ENCODE results near the gene PALLD. TPM values are rescaled to one million over a fixed set of nuclear protein-coding genes. Genes with fewer than 3 reads are reported as not detected.

The PALLD gene
- total RNA-seq, 1 donor from 2014 or later, result 16.4 TPM

DNA sequence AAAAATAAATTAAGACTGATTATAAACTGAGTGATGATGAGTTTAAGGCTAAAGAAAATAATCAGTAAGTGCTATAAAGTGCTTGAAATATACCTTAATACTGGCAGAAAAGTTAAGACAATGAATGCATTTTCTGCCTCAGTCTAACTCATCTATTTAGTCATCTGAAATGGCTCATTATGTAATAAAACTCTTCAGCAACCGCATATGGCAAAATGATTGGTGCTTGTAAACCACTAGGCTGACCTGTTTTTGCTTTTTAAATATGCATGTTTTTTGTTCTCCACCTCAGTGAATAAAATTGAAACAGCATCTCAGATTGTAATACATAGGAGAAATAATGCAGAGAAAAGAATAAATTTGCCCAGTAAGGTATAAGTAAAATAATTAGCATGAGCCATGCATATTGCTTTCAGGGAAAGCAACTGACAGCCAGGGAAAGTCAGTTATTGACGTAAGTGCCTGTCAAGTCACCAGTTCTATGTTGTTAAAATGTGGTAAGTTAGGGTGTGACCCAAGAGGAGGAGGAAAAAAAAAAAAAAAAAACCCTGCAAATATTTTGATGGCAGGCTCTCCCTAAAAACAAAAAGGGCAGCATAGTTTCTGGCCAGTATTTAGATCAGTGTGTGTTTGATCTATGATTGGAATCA is 167.5 kb downstream of the PALLD start:
- DNase-seq (ENCODE audit: low spot score), result no peak
- H3K4me1 Mint-ChIP-seq (ENCODE audit: unreplicated experiment), result no peaks in the 10 kb centered on the region
- no peaks in the 10 kb centered on the region for H3K27me3 Mint-ChIP-seq (ENCODE audit: unreplicated experiment)
- no peaks in the 10 kb centered on the region for H3K9me3 Mint-ChIP-seq (ENCODE audit: unreplicated experiment)
- H3K27ac Mint-ChIP-seq (ENCODE audit: unreplicated experiment), result no peak overlapping the region
- H3K36me3 Mint-ChIP-seq (ENCODE audit: low read depth, unreplicated experiment), result no peaks in the 10 kb centered on the region
- H3K4me3 Mint-ChIP-seq (ENCODE audit: unreplicated experiment), result no peak overlapping the region
- TF ChIP-seq, protein P1, sequence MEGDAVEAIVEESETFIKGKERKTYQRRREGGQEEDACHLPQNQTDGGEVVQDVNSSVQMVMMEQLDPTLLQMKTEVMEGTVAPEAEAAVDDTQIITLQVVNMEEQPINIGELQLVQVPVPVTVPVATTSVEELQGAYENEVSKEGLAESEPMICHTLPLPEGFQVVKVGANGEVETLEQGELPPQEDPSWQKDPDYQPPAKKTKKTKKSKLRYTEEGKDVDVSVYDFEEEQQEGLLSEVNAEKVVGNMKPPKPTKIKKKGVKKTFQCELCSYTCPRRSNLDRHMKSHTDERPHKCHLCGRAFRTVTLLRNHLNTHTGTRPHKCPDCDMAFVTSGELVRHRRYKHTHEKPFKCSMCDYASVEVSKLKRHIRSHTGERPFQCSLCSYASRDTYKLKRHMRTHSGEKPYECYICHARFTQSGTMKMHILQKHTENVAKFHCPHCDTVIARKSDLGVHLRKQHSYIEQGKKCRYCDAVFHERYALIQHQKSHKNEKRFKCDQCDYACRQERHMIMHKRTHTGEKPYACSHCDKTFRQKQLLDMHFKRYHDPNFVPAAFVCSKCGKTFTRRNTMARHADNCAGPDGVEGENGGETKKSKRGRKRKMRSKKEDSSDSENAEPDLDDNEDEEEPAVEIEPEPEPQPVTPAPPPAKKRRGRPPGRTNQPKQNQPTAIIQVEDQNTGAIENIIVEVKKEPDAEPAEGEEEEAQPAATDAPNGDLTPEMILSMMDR (IDR thresholded peaks at IDR 0.05; ENCODE audit: unreplicated experiment), result no peak

DNA sequence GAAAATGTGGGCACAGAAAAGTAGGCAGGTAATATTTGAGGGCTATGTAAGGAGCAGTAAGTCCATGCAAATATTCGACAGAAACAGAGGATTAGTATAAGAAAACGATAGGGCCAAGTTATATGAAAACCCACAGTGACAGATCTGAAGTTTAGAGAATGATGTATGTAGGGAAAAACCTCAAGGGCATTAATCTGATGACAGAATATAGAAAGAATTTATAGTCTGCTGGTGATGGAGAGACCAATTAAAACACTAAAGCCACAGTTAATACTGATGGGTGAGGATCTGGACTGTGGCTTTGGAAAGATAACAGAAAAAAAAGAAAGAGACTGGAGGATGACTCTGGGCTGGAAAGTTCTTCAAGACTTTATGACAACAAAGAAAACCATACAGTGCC is 169.7 kb downstream of the PALLD start:
- Mint-ChIP-seq H3K27me3 (ENCODE audit: unreplicated experiment) (no peaks in the 10 kb centered on the region), H3K36me3 (ENCODE audit: low read depth, unreplicated experiment) (no peaks in the 10 kb centered on the region), H3K4me1 (ENCODE audit: unreplicated experiment) (no peaks in the 10 kb centered on the region), H3K9me3 (ENCODE audit: unreplicated experiment) (no peaks in the 10 kb centered on the region), H3K4me3 (ENCODE audit: unreplicated experiment) (no peak overlapping the region), H3K27ac (ENCODE audit: unreplicated experiment) (no peak overlapping the region)
- no peak for DNase-seq (ENCODE audit: low spot score)
- TF ChIP-seq, protein P1 (IDR thresholded peaks at IDR 0.05; ENCODE audit: unreplicated experiment), result no peak

DNA sequence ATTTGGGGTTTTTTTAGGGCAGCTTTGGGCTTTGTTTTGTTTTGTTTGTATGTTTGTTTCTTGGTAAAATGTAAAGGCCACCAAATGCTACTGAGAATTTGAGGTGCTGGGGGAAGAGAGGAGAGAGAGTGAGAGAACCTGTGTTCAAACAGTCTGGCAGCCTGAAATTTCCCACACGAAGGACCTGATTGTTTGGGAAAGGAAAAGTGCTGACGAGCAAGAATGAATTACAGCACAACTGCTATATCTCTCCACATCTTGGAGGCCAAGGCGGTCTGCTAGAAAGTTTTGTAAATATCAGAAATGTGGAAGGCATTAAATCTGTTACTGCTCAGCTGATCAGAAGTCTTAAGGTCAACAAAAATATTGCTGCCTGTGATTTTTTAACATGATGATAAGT is 170.5 kb downstream of the PALLD start:
- Mint-ChIP-seq H3K9me3 (ENCODE audit: unreplicated experiment) (no peaks in the 10 kb centered on the region), H3K36me3 (ENCODE audit: low read depth, unreplicated experiment) (no peaks in the 10 kb centered on the region), H3K27me3 (ENCODE audit: unreplicated experiment) (no peaks in the 10 kb centered on the region), H3K4me1 (ENCODE audit: unreplicated experiment) (no peaks in the 10 kb centered on the region), H3K4me3 (ENCODE audit: unreplicated experiment) (no peak overlapping the region), H3K27ac (ENCODE audit: unreplicated experiment) (no peak overlapping the region)
- TF ChIP-seq, protein P1 (IDR thresholded peaks at IDR 0.05; ENCODE audit: unreplicated experiment), result no peak
- DNase-seq (ENCODE audit: low spot score), result no peak

DNA sequence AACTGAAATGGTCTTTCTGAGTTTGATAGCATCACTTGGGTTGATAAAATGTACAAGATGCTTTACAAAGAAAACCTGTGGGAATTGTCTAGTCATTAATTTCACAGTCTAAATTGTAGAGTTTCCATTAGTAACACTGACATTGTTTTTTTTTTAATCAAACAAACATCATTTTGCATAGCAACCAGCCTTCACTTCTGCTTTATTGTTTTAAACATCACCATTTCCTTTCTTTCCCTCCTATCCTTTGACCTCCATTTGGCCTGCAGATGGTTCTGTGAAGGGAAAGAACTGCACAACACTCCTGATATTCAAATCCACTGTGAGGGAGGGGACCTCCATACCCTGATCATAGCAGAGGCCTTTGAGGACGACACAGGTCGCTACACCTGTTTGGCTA is 171.1 kb downstream of the PALLD start:
- H3K9me3 Mint-ChIP-seq (ENCODE audit: unreplicated experiment), result no peaks in the 10 kb centered on the region
- H3K4me1 Mint-ChIP-seq (ENCODE audit: unreplicated experiment), result no peaks in the 10 kb centered on the region
- no peak overlapping the region for H3K4me3 Mint-ChIP-seq (ENCODE audit: unreplicated experiment)
- H3K27me3 Mint-ChIP-seq (ENCODE audit: unreplicated experiment), result no peaks in the 10 kb centered on the region
- no peak overlapping the region for H3K27ac Mint-ChIP-seq (ENCODE audit: unreplicated experiment)
- TF ChIP-seq, protein P1 (IDR thresholded peaks at IDR 0.05; ENCODE audit: unreplicated experiment), result no peak
- H3K36me3 Mint-ChIP-seq (ENCODE audit: low read depth, unreplicated experiment), result no peaks in the 10 kb centered on the region
- no peak for DNase-seq (ENCODE audit: low spot score)

DNA sequence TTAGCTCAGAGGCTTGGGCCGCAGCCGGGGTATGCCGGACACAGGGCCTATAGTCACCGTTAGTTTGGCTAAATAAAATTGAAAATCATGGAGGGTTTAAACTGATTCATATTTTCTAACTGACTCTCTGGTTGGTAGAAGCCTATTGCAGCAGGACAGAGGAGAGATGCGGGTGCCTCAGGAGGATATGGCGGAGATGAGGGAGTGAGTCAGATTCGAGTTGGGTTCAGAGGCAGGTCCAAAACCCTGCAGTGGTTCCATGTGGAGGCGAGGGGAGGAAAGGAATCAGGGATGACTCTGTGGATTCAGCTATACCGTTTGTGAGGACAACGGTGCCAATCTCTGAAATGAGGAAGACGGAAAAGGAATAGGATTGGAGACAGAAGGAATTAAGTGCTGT is 176.6 kb downstream of the PALLD start:
- Mint-ChIP-seq H3K36me3 (ENCODE audit: low read depth, unreplicated experiment) (no peaks in the 10 kb centered on the region), H3K4me3 (ENCODE audit: unreplicated experiment) (no peak overlapping the region), H3K9me3 (ENCODE audit: unreplicated experiment) (no peaks in the 10 kb centered on the region), H3K4me1 (ENCODE audit: unreplicated experiment) (no peaks in the 10 kb centered on the region), H3K27ac (ENCODE audit: unreplicated experiment) (no peak overlapping the region), H3K27me3 (ENCODE audit: unreplicated experiment) (no peaks in the 10 kb centered on the region)
- DNase-seq (ENCODE audit: low spot score), result no peak
- TF ChIP-seq, protein P1 (IDR thresholded peaks at IDR 0.05; ENCODE audit: unreplicated experiment), result no peak
